GM19025 (cell line): ENCODE results near the gene NEK6.

Experiments used
- ATAC-seq: cut with Tn5 transposase; IDR thresholded peaks from one replicate; pipeline ENCODE4 v1.9.1; 2021; ENCODE audit warnings: mild to moderate bottlenecking, low read depth, moderate library complexity; ENCODE audit not compliant: unreplicated experiment

NEK6 gene

DNA sequence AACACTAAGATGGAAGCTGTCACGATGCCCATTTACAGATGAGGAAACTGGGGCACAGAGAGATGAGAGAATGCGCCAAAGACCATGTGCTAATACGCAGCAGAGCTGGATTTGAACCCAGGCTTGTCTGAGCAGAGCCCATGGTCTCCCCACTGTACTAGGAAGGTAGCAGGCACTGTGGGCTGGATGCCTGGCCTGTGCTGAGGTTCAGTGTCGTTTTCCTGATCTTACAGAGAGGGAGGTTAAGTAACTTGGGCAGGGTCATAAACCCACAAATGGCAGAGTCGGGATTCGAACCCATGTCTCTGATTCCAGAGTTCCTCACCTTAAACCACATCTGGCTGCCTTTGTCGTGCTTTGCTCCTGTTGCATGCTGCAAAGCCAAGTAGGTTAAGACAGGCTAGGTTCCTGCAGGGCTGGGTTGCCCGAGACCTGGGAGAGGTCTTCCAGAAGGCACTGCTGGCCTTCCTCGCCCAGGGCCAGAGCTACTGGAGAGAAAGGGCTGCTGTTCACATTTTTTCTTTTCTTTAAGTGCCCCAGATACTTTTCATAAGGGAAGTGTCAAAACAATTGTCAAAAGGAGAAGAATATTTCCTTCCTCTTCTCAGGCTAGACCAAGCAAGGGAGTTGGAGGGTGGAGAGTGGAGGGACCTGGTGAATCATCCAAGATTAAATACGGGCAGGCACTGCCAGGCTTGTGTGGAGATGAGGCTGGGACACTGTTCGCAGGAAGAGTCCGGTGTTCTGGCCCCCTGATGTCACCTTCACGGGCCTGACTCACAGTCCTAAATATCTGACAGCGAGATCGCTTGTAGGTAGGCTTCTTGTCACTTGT is 3.2 kb downstream of the NEK6 start:
- ATAC-seq: no peak

DNA sequence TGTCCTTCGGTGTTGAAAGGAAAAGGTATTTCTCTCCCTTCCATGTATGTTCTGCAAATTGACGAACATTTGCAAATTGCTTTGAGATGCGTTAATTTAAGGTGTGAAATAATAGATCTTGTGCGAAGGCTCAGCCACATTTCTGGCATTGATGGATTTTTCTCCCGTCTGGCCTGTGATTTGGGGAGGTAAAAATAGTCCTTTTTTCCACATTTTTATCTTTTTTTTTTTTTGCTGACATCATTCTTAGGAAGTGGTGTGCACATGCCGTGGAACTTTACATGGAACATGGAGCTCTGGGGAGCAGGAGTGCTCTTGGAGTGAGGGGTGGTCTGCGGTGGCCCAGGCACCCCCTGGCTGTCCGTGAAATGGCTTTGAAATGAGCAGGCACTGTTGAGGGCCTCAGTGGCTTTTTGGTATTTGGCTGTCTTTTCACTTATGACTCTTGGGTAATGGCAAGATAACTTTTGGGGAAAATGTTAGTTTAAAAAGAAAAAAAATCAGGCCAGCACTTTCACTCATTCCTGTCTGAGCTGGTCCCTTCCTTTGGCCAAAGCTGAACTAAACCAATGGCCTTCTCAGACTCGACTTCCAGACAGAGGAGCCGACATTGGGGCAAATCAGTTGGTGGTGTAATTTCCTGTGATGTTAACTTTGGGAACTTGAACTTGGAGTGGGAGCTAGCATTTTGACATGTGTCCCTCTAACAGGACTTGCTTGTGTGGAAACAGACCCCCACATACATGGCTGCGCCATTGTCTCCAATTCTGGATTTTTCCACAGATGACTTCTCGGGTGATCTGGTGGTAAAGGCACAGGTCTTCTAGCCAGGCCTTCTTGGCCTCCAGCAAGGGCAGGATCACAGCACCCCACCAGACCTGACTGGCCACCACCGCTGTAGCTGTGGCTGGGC is 4.2 kb downstream of the NEK6 start:
- ATAC-seq: no peak

DNA sequence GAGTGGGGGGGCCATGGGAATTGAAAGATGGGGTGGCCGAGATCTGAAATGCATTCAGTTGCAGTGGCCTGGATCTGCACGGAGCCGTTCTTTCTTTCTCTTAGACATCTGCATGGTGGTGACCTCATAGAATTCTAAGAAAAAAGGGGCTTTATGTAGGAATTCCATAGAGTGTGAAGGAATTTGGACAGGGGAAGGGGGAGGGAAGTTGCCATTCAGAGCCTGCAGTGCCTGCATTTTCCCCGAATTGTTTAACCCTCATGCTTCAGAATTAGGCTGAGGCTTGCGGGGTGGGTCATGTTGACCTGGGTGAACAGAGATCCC is 4.9 kb downstream of the NEK6 start:
- ATAC-seq: no peak

DNA sequence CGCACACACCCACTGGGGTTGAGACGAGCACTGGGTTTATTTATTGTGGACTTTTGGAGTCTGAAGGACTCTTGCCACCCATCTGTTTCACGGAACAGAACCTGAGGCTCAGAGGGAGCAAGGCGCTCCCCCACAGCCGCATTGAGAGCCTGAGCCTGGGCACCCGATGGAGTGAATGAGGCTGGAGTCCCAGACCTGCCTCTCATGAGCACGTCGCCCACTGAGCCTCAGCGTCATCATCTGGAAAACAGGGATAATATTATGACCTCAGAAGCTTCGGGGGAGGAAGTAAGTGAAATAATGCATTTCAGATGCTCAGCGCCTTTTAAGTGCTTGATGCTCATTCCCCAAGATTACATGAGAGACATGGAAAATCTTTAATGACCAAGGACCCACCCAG is 5.5 kb downstream of the NEK6 start:
- ATAC-seq: no peak

DNA sequence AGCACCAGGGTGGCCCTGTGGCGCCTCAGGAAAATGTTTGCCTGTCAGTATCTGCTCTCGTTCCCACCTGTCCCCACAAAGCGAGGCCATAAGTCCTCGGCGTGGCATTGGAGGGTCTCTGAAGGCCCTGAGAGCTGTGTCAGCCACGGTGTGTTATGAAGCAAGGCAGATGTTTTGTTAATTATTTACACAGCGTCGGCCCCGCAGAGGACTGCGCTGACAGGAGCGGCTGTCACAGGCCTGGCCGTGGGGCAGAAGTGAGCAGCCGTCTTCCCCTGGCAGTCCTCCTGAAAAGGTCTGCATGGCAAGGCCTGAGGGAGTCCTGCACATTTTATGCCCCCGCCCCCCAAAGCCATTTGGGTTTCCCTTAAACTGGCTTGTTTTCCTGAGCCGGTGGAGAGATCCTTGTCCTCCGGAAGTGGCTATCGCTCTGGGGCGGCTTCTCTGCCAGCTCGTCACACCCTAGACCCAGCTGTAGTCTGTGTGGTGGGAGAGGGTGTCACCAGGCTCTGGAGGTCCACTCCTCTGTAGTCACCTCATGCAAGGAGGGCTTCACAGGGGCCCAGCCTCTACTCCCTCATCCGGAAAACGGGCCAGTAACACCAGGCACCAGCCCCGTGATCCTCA is 6.2 kb downstream of the NEK6 start:
- ATAC-seq: no peak

DNA sequence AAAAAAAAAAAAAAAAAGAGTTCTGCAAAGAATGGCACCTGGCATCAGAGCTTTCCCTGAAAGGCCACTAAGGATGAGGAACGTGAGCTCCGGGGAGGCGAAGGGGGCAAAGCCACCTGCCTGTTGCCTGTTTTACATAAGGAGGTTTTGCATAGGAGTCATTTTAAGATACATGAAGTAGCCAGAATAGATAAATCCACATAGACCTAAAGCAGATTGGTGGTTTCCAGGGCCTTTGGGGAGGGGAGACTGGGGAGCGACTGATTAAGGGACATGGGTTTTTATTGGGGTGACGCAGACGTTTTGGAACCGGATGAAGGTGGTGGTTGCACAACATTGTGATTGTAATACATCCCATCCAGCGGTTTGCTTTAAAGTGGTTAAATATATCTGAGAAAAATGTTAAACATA is 7.1 kb downstream of the NEK6 start:
- peak; percentile 32 for ATAC-seq

DNA sequence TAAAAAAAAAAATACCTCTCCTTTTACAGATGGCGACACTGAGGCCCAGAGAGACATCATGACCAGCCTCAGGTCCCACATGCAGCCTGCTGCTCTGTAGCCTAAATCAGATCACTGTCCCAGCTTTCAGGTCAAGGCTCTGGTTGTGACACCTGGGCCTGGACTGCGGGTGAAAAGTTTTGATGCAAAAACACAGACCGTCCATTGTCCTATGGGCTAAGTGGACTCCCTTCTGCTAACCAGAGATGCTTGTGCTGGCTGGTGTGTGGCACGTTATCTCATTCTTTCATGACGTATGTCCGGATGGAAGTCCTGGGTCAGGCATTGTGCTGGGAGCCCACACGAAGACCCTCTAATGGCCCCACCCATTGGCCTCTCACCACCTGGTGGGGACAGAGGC is 7.8 kb downstream of the NEK6 start:
- no peak for ATAC-seq

DNA sequence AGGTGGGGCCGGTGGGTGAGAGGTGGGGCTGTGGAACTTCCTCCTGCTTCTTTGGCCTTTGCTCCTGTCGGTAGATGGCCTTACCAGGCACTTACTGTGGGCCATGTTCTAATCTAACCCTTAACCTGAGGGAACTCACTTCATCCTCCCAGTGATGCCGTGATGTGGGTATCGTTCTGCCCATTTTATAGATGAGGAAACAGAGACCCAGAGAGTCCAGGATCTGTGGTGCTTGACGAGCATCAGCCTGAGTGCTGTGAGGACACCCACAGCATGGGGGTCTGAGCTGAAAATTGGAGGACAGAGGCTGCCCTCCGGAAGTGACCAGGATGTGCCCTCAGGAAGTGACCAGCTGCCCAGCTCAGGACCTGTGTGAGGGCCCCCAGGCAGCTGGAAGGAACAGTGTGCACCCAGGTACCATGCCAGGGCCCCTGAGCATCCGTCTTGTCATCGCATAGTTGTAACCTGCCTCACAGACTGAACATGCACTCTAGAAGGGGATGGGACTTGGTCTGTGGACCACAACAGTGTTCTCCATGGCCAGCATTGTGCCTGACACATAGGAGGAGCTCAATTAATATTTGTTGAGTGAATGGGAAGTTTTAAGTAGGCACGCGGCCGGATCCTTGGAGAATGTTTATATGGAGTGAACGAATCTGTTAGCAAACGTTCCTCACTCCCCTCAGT is 8.5 kb downstream of the NEK6 start:
- ATAC-seq: no peak

DNA sequence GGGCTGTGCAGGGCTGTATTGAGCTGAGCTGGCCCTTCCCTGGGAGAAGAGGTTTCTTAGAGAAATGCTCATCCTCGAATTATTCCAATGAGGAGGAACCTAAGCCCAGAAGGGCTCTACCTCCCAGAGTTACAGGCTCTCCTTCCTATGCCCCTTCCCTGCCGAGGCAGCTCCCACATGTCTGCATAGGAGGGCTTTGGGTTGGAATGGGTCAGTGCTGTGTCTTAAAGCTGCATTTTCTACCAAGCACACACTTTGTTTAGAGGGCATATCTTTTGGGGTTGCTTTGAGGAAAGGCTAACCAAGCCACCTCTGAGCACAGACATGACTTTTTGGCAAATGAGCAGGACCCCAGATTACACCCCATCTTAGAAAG is 9.1 kb downstream of the NEK6 start:
- no peak for ATAC-seq

DNA sequence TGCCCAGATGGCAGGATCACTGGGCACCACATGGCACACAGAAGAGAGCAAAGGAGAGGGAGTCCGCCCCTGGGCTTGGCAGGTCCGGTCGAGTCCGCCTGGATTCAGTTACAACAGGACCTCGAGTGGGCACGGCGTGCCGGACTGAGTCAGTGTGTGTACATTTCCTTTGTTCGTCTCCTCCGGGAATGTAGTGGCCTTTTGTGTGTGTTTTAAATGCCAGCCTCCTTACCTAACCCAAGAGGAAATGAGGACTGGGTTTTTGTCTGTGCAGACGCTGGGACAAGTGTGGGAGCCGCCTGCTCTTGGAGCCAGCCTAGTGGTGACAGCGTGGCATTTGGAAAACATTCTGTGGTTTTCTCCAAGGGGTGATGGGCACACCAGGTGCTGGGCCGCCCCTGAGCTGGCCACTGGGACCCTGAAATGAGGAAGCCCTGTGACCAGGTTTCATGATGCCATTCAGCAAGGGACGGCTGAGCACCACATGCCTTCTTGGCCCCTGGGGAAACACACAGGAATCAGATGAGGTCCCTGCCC is 9.6 kb downstream of the NEK6 start:
- ATAC-seq: no peak

DNA sequence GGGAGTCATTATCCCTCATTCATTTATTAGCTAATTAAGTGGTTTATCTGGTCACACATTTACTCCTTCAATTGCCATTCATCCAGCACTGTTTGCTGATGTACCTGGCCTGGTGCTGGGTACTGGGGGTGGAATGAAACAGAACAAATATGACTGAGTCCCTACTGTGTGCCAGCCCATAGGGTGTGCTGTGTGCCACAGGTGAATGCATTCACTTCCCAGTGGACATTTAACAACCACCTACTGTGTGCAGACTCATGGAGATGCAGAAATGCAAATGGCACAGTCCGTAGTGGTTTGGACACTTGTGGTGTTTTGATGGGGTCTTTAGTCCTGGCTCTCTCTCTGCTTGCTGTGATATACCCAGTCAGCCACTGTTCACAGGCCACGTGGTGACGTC is 10.5 kb downstream of the NEK6 start:
- no peak for ATAC-seq

DNA sequence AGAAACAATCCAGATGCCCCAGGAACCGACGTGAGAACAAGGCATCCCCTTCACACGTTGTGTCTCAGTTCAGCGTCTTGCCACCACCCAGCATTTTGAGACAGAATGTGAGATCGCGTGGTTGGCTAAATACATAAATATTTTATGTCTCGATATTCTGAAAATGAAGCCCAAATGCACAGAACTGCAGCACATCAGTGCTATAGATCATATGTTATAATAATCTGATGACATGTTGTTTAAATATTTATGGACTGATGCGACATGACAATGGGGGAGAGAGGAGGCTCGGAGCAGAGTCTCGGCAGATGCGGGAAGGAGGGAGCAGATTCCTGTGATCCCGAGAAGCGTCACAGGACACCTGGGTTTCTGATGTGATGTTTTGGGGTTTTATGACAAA is 10.9 kb downstream of the NEK6 start:
- ATAC-seq: no peak

DNA sequence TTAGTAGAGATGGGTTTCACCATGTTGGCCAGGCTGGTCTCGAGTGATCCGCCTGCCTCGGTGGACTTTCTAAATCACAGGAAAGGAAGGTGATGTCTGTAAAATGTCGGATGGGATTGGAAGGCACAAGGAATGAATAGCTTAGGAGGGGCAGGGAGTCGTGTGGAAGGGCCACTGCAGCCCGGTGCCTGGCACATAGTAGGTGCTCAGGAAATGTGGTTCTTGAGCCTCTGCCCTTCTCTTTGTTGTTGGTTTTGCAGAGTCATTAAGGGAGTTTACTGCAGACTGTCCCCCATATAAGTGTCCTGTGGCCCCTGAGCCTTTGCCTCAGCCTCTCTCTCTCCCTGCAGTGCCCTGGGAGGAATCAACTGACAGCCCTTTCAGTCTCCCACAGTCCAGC is 11.8 kb downstream of the NEK6 start:
- no peak for ATAC-seq

DNA sequence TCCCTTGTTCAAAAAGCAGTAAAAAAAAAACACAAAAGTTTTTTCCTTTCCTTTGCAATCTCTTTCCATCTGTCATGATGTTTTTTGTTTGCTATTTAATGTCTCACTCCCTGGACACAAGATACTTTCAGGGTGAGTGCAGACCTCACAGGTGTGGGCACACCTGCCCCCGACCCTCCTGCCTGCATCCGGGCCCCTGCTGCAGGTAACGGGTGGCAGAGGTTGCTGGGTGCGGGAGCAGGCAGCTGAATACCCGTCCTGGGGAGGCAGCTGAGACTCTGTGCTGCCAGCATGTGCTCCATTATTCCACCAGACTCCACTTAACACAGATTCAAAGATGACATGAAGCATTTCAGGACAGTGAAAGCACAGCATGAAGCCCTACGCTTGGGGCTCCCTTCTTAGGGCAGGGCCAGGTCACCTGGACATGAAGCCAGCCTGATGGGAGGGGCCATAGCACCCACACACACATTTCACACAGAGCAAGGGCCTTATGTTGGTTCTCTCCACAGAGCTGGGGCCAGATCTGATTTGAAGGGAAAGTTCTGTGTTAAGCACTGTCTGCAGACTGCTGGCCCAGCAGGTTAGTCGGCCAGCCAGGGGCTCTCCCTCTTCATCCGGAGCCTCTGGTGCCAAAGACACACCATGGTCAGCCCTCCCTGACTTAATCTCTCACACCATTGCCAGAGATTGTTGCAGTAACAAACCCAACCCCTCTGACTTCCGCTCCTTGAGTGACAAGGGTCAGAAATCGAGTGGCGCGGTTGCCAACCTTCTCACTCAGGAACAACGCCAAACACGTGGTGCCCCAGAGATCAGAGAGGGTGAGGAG is 13.0 kb downstream of the NEK6 start:
- no peak for ATAC-seq

DNA sequence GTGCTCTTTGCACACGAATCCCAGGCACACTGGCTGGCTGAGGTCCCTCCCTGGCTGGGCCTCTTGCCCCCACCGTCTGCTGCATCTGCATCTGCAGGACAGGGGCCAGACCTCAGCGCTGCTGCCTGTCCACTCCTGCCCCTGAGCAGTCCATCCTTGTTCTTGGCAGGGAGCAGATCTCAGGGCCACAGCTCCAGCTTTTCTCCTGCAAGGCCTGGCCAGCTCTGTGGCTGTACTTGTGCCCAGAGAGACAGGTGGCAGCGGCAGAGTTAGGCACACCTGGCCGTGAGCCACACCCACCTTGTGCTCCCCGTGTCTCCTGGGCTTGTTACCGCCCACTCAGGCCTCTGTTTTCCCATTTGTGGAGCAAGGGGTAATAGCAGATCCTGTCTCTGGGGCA is 13.9 kb downstream of the NEK6 start:
- no peak for ATAC-seq

DNA sequence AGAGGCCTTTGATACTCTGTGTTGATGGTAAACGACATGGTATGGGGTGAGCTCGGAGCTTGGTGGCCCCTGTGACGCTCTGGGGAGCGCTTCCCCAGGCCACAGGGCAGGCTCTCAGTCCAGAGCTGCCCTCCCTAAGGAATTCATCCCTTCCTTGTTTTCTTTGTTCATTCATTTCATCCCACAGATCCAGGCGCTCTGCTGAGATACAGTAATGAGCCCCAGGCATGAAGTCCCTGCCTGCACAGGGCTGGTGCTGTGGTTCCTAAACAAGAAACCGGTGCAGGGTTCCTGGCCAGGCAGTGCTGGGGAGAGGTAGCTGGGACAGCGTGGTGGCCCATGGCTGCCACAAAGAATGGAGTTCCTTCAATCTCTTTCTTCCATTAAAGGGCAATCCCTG is 14.4 kb downstream of the NEK6 start:
- ATAC-seq: no peak

DNA sequence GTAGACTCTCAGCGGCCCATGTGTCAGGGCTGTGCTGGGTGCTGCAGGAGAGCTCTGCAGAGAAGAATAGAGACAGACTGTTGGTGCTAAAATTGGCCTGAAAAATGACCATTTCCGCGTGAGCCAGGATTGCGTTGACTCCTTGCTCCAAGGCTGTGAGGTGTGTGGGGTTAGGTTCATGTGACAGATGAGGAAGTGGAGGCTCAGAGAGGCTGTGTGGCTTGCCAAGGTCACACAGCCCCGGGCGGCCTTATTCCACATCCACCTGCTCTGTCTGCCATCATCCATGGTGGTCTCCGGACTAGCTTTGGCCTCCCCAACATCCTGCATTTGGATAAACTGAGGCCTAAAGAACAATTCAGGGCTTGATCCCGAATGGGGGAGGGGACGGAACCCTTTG is 15.2 kb downstream of the NEK6 start:
- no peak for ATAC-seq

DNA sequence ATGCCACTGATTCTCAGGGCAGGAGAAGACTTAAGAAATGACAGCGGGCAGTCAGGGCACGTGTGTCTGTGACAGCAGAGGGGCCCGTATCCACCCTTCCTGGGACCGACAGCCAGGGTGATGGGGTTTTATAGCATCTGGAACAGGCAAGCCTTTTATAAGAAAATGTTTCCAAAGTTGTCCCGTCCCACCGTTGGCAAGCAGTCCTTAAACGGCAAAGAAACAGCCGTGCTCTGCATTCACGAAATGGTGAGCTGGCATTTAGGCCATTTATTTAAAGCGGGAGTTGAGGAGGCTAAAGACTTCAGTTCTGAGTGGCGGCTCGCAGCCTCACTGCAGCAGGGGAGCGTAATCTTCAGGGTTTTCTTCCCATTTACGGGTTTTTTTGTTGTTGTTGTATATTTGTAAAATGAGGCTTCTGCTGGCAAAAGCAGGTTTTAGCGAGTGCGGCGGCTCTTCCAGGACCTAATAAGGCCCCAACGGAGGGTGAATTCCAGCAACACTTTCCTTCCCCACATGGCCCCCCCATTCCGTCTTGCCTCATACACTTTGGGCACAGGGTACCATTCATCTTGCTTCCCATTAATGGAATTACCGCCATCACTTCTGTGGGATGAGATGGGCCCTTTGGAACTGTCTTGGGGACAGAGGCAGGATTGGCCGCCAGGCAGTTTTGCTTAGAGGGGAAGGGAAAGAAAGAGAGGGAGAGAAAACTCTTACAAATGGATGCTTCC is 15.8 kb downstream of the NEK6 start:
- ATAC-seq: no peak

DNA sequence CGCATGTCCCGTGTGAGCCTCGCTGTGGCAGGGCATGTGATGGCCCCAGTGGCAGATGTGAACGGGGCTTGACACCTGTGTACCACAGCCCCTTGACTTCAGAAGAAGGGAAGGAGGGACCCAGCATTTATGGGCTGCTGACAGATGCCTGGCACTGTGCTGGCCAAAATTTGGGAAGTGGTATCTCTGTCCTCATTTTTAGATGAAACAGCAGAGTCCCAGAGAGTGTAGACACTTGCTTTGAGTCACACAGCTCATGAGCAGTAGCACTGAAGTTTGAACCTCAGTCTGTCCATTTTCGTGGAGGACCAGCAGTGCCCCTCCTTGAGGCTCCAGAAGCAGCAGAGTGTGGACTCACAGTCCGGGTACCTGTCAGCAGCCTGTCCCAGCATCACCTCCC is 16.5 kb downstream of the NEK6 start:
- ATAC-seq: no peak
